Muscle of leg (tissue), 11 donors: Measurements from ENCODE around the gene TFEB. TPM values are rescaled to one million over a fixed set of nuclear protein-coding genes. Genes with fewer than 3 reads are reported as not detected.

Experiments used
- DNase-seq: peaks from one replicate; pipeline ENCODE4 v3.0.0; 2013
- H3K27ac ChIP-seq: one replicate; pipeline ENCODE4 v1.5.1; 2013; ENCODE audit warnings: mild to moderate bottlenecking, low read length, control low read depth
- H3K27me3 ChIP-seq: one replicate; pipeline ENCODE4 v1.6.1; 2013; ENCODE audit warnings: low read length; ENCODE audit not compliant: control insufficient read depth, insufficient read depth
- H3K36me3 ChIP-seq: one replicate; pipeline ENCODE4 v1.6.1; 2013; ENCODE audit warnings: low read length; ENCODE audit not compliant: control insufficient read depth, insufficient read depth
- H3K4me1 ChIP-seq: one replicate; pipeline ENCODE4 v1.6.1; 2013; ENCODE audit warnings: low read length; ENCODE audit not compliant: control insufficient read depth, insufficient read depth
- H3K4me3 ChIP-seq: one replicate; pipeline ENCODE4 v1.5.1; 2013; ENCODE audit warnings: low read length, control low read depth
- H3K9me3 ChIP-seq: replicated peaks from 2 replicates; pipeline ENCODE4 v1.6.1; 2013; ENCODE audit warnings: low read depth, low read length; ENCODE audit not compliant: control insufficient read depth
- WGBS: methylation state at CpG from one replicate; pipeline ENCODE4 v1.1.5; 2013; ENCODE audit warnings: missing lambda C conversion rate; ENCODE audit not compliant: insufficient coverage; 5-methylcytosine and 5-hydroxymethylcytosine counted together
- polyA plus RNA-seq, 8 donors: library from polyadenylated mRNA; unstranded; fragments of 120-200 nt; gene quantifications; one replicate each; pipeline versions ENCODE4 v1.2.1 to v1.2.3, GENCODE V29; 2013; ENCODE audit warnings: inconsistent platforms in 1 of 8, low replicate concordance in 1 of 8; ENCODE audit not compliant: insufficient read length in 8 of 8, insufficient read depth in 1 of 8
- total RNA-seq: library from RNA; stranded (reverse); fragments of 120-200 nt; gene quantifications from one replicate; pipeline ENCODE4 v1.2.4, GENCODE V29; 2013

Gene TFEB
- total and polyA plus RNA-seq, 9 donors = 6.1 to 12.3 (median 7.5) TPM

- Histone ChIP-seq H3K27me3 (no peaks in the 10 kb centered on the region), H3K4me3 (no peak overlapping the region), H3K36me3 (no peaks in the 10 kb centered on the region), H3K27ac (peak overlapping the region; percentile 72), H3K9me3 (no peaks in the 10 kb centered on the region), H3K4me1 (peaks cover 23% of the 10 kb centered on the region)
- WGBS = 39% methylated on average over 2 of the region's 15 CpGs
- peak; percentile 80 for DNase-seq
These were observed 29.2 kb downstream of the TFEB start for GRCh38 chr6:41705996-41706835.

- 63% methylated on average over 5 of the region's 12 CpGs for WGBS
- no peaks in the 10 kb centered on the region for H3K9me3 ChIP-seq
- no peak for DNase-seq
- no peaks in the 10 kb centered on the region for H3K36me3 ChIP-seq
- H3K4me3 ChIP-seq = no peak overlapping the region
- peak overlapping the region; percentile 72 for H3K27ac ChIP-seq
- peaks cover 30% of the 10 kb centered on the region for H3K4me1 ChIP-seq
- H3K27me3 ChIP-seq = no peaks in the 10 kb centered on the region
These were observed 30.0 kb downstream of the TFEB start for GRCh38 chr6:41705311-41705995.

GRCh38 chr6:41704656-41705310 is 30.6 kb downstream of the TFEB start:
- Histone ChIP-seq H3K4me1 (peaks cover 31% of the 10 kb centered on the region), H3K4me3 (no peak overlapping the region), H3K27me3 (no peaks in the 10 kb centered on the region), H3K9me3 (no peaks in the 10 kb centered on the region), H3K36me3 (no peaks in the 10 kb centered on the region), H3K27ac (no peak overlapping the region)
- no peak for DNase-seq
- 82% methylated on average over 3 of the region's 5 CpGs for WGBS

GRCh38 chr6:41704028-41704427 is 31.4 kb downstream of the TFEB start:
- Histone ChIP-seq H3K9me3 (no peaks in the 10 kb centered on the region), H3K27me3 (no peaks in the 10 kb centered on the region), H3K4me3 (no peak overlapping the region), H3K4me1 (peaks cover 35% of the 10 kb centered on the region), H3K36me3 (no peaks in the 10 kb centered on the region), H3K27ac (no peak overlapping the region)
- DNase-seq = no peak
- WGBS = 60% methylated on average over 7 of the region's 7 CpGs

GRCh38 chr6:41702771-41703494 is 32.5 kb downstream of the TFEB start:
- Histone ChIP-seq H3K27me3 (no peaks in the 10 kb centered on the region), H3K4me1 (peaks cover 44% of the 10 kb centered on the region), H3K4me3 (no peak overlapping the region), H3K9me3 (no peaks in the 10 kb centered on the region), H3K36me3 (no peaks in the 10 kb centered on the region), H3K27ac (no peak overlapping the region)
- DNase-seq = no peak
- WGBS = 83% methylated on average over 8 of the region's 14 CpGs

GRCh38 chr6:41702089-41702745 is 33.2 kb downstream of the TFEB start:
- no peak for DNase-seq
- H3K36me3 ChIP-seq = no peaks in the 10 kb centered on the region
- H3K4me1 ChIP-seq = peaks cover 43% of the 10 kb centered on the region
- no peak overlapping the region for H3K4me3 ChIP-seq
- no peaks in the 10 kb centered on the region for H3K27me3 ChIP-seq
- WGBS = 90% methylated on average over 7 of the region's 10 CpGs
- no peak overlapping the region for H3K27ac ChIP-seq
- no peaks in the 10 kb centered on the region for H3K9me3 ChIP-seq

- WGBS = 52% methylated on average over 14 of the region's 20 CpGs
- Histone ChIP-seq H3K9me3 (no peaks in the 10 kb centered on the region), H3K27me3 (no peaks in the 10 kb centered on the region), H3K4me3 (no peak overlapping the region), H3K4me1 (peaks cover 31% of the 10 kb centered on the region), H3K36me3 (no peaks in the 10 kb centered on the region), H3K27ac (no peak overlapping the region)
- peak; percentile 23 for DNase-seq
These were observed 34.7 kb downstream of the TFEB start for GRCh38 chr6:41700463-41701347.

- H3K36me3 ChIP-seq = no peaks in the 10 kb centered on the region
- H3K9me3 ChIP-seq = no peaks in the 10 kb centered on the region
- H3K4me1 ChIP-seq = peaks cover 27% of the 10 kb centered on the region
- H3K4me3 ChIP-seq = no peak overlapping the region
- no peaks in the 10 kb centered on the region for H3K27me3 ChIP-seq
- peak overlapping the region; percentile 93 for H3K27ac ChIP-seq
- no peak for DNase-seq
- no CpG with 5 or more reads among the region's 2 CpGs for WGBS
These were observed 36.3 kb downstream of the TFEB start for GRCh38 chr6:41699063-41699462.
